Mesothelial cell of epicardium (in vitro differentiated cells): ENCODE results near the gene MUSTN1. TPM values are rescaled to one million over a fixed set of nuclear protein-coding genes. Genes with fewer than 3 reads are reported as not detected.

Experiments used
- DNase-seq, 2 experiments: peaks; one replicate each; pipeline ENCODE4 v3.0.0; 2021; ENCODE audit warnings: low spot score in 2 of 2; ENCODE audit not compliant: unreplicated experiment in 2 of 2
- H3K27ac Mint-ChIP-seq: 2 replicates; pipeline ENCODE4 v1.8.0; 2021; ENCODE audit warnings: mixed read lengths
- H3K27me3 Mint-ChIP-seq: 2 replicates; pipeline ENCODE4 v1.8.0; 2021; ENCODE audit warnings: low read depth, mixed read lengths
- H3K36me3 Mint-ChIP-seq: 2 replicates; pipeline ENCODE4 v1.8.0; 2021; ENCODE audit warnings: mixed read lengths
- H3K4me1 Mint-ChIP-seq: 2 replicates; pipeline ENCODE4 v1.8.0; 2021; ENCODE audit warnings: mixed read lengths
- H3K4me3 Mint-ChIP-seq: 2 replicates; pipeline ENCODE4 v1.8.0; 2021; ENCODE audit warnings: mild to moderate bottlenecking, moderate library complexity, mixed read lengths
- H3K9me3 Mint-ChIP-seq: 2 replicates; pipeline ENCODE4 v1.8.0; 2021; ENCODE audit warnings: mixed read lengths
- CTCF ChIP-seq: fragments of 200-600 bp; sonication (generic); IDR thresholded peaks from one replicate; pipeline ENCODE4 v1.5.0; 2021; ENCODE audit warnings: antibody characterized with exemption; ENCODE audit not compliant: unreplicated experiment
- total RNA-seq: library from RNA; stranded (reverse); gene quantifications from 3 replicates; pipeline ENCODE4 v1.2.1, GENCODE V29; 2021

The MUSTN1 gene
- total RNA-seq, 1 donor from 2014 or later, result 1.0 TPM

- Mint-ChIP-seq H3K4me3 (no peak overlapping the region), H3K9me3 (peaks cover 12% of the 10 kb centered on the region), H3K27me3 (no peaks in the 10 kb centered on the region), H3K27ac (no peak overlapping the region), H3K36me3 (peaks cover 24% of the 10 kb centered on the region), H3K4me1 (no peaks in the 10 kb centered on the region)
- no peak for DNase-seq
- no peak for TF ChIP-seq CTCF
Measured at GRCh38 chr3:52865994-52866393, 31.2 kb upstream of the MUSTN1 start.

GRCh38 chr3:52860424-52860768 is 25.6 kb upstream of the MUSTN1 start:
- Mint-ChIP-seq H3K4me3 (no peak overlapping the region), H3K4me1 (no peaks in the 10 kb centered on the region), H3K27me3 (no peaks in the 10 kb centered on the region), H3K36me3 (peaks cover 18% of the 10 kb centered on the region), H3K27ac (no peak overlapping the region), H3K9me3 (peaks cover 12% of the 10 kb centered on the region)
- no peak for TF ChIP-seq CTCF
- no peak for DNase-seq

GRCh38 chr3:52859686-52860423 is 25.0 kb upstream of the MUSTN1 start:
- Mint-ChIP-seq H3K27me3 (no peaks in the 10 kb centered on the region), H3K4me3 (no peak overlapping the region), H3K27ac (no peak overlapping the region), H3K36me3 (peaks cover 15% of the 10 kb centered on the region), H3K4me1 (no peaks in the 10 kb centered on the region), H3K9me3 (peaks cover 8% of the 10 kb centered on the region)
- no peak for TF ChIP-seq CTCF
- no peak for DNase-seq

GRCh38 chr3:52857864-52858263 is 23.0 kb upstream of the MUSTN1 start:
- Mint-ChIP-seq H3K4me1 (no peaks in the 10 kb centered on the region), H3K36me3 (peaks cover 3% of the 10 kb centered on the region)
- no peak for TF ChIP-seq CTCF

GRCh38 chr3:52857133-52857532 is 22.3 kb upstream of the MUSTN1 start:
- no peaks in the 10 kb centered on the region for H3K9me3 Mint-ChIP-seq
- H3K4me1 Mint-ChIP-seq, result no peaks in the 10 kb centered on the region
- no peak for DNase-seq
- no peak overlapping the region for H3K27ac Mint-ChIP-seq
- no peak for TF ChIP-seq CTCF
- no peak overlapping the region for H3K4me3 Mint-ChIP-seq
- H3K36me3 Mint-ChIP-seq, result peaks cover under 1% of the 10 kb centered on the region
- H3K27me3 Mint-ChIP-seq, result no peaks in the 10 kb centered on the region

More at GRCh38 chr3:52857864-52858263, 23.0 kb upstream of the MUSTN1 start:
- H3K9me3 Mint-ChIP-seq, result peaks cover 3% of the 10 kb centered on the region
- no peak for DNase-seq
- H3K27me3 Mint-ChIP-seq, result no peaks in the 10 kb centered on the region
- H3K27ac Mint-ChIP-seq, result no peak overlapping the region
- no peak overlapping the region for H3K4me3 Mint-ChIP-seq

- no peak for DNase-seq
- H3K27me3 Mint-ChIP-seq, result no peaks in the 10 kb centered on the region
- no peak for TF ChIP-seq CTCF
- no peak overlapping the region for H3K4me3 Mint-ChIP-seq
- peaks cover 4% of the 10 kb centered on the region for H3K36me3 Mint-ChIP-seq
- no peaks in the 10 kb centered on the region for H3K4me1 Mint-ChIP-seq
- no peak overlapping the region for H3K27ac Mint-ChIP-seq
- H3K9me3 Mint-ChIP-seq, result no peaks in the 10 kb centered on the region
Measured at GRCh38 chr3:52856666-52857065, 21.8 kb upstream of the MUSTN1 start.
